A549 (cell line): Measurements from ENCODE around the gene ATG4A. TPM values are rescaled to one million over a fixed set of nuclear protein-coding genes. Genes with fewer than 3 reads are reported as not detected.

Experiments used
- ATAC-seq, 2 experiments: fragments of 200-7000 bp in 1 of 2; fragments of >200 bp in 1 of 2; cut with Nextera tagmentation in 1 of 2; cut with Tn5 transposase in 1 of 2; 3 replicates each; pipeline versions ENCODE4 v1.8.0 to v1.9.1; 2018 to 2020; ENCODE audit warnings: mild to moderate bottlenecking in 1 of 2, moderate library complexity in 1 of 2
- CTCF ChIA-PET: fragments of 300-600 bp; sonication (Branson Sonifier 250); formaldehyde crosslinking; extraction: SDS; loops from one replicate; lab custom pipeline; 2021; ENCODE audit warnings: antibody characterized with exemption, inconsistent platforms; lab: Yijun Ruan, JAX
- POLR2A ChIA-PET: fragments of 350-600 bp; formaldehyde crosslinking; extraction: SDS; loops from one replicate; lab custom pipeline; 2021; ENCODE audit warnings: antibody characterized with exemption, inconsistent platforms; lab: Yijun Ruan, JAX
- DNase-seq, 2 experiments: peaks; one replicate each; pipeline versions ENCODE4 v3.0.0 to v3.0.0-alpha.2; 2011 to 2016; ENCODE audit warnings: low read depth in 1 of 2, low spot score in 1 of 2
- FAIRE-seq: peaks from 2 replicates; lab custom pipeline; 2011; peaks lifted over from hg19 to GRCh38; lab: Jason Lieb, UNC
- H3K27ac ChIP-seq, 2 experiments: fragments of >200 bp; sonication (Bioruptor Twin); formaldehyde crosslinking; 3 replicates each; pipeline ENCODE4 v1.5.1; 2016 to 2017
- H3K4me1 ChIP-seq: fragments of >200 bp; sonication (Bioruptor Twin); formaldehyde crosslinking; 3 replicates; pipeline ENCODE4 v1.6.1; 2016
- H3K4me2 ChIP-seq: fragments of >200 bp; sonication (Bioruptor Twin); formaldehyde crosslinking; 3 replicates; pipeline ENCODE4 v1.6.1; 2016
- H3K4me3 ChIP-seq: fragments of >200 bp; sonication (Bioruptor Twin); formaldehyde crosslinking; 3 replicates; pipeline ENCODE4 v1.5.1; 2016
- H3K9me3 ChIP-seq: fragments of >200 bp; sonication (Bioruptor Twin); formaldehyde crosslinking; 3 replicates; pipeline ENCODE4 v1.6.1; 2016
- BHLHE40 ChIP-seq: IDR thresholded peaks from 2 replicates; pipeline ENCODE4 v1.6.1; 2012; ENCODE audit warnings: low read depth, low read length, inconsistent platforms
- CEBPB ChIP-seq, 2 experiments: fragments of >200 bp in 1 of 2; sonication (Bioruptor Twin) in 1 of 2; formaldehyde crosslinking in 1 of 2; IDR thresholded peaks; 2 replicates each; pipeline ENCODE4 v1.6.1; 2012 to 2016
- CHD4 ChIP-seq: fragments of 200-600 bp; sonication (generic); IDR thresholded peaks from 2 replicates; pipeline ENCODE4 v1.6.1; 2016; ENCODE audit warnings: antibody characterized with exemption, mild to moderate bottlenecking, borderline replicate concordance
- EHMT2 ChIP-seq: fragments of 200-600 bp; sonication (generic); IDR thresholded peaks from 2 replicates; pipeline ENCODE4 v1.6.1; 2016; ENCODE audit warnings: antibody characterized with exemption, low read depth, mild to moderate bottlenecking, moderate library complexity
- ESRRA ChIP-seq: fragments of 150-350 bp; IDR thresholded peaks from 2 replicates; pipeline ENCODE4 v1.6.1; 2014; ENCODE audit warnings: mild to moderate bottlenecking, low read length, borderline replicate concordance
- FOSL2 ChIP-seq, 2 experiments: fragments of 450-650 bp in 1 of 2; fragments of >200 bp in 1 of 2; sonication (Bioruptor Twin) in 1 of 2; formaldehyde crosslinking; IDR thresholded peaks; 2 replicates each; pipeline versions ENCODE4 v1.5.0 to v1.6.1; 2016 to 2020; ENCODE audit warnings: mild to moderate bottlenecking in 1 of 2, moderate library complexity in 1 of 2
- FOXS1 ChIP-seq: fragments of 250-450 bp; sonication (Bioruptor Pico); IDR thresholded peaks from 2 replicates; pipeline ENCODE4 v1.5.0; 2020; ENCODE audit warnings: mild to moderate bottlenecking, moderate library complexity
- GATA3 ChIP-seq: IDR thresholded peaks from 2 replicates; pipeline ENCODE4 v1.6.1; 2012; ENCODE audit warnings: borderline replicate concordance
- HDAC2 ChIP-seq: fragments of 200-600 bp; sonication (generic); IDR thresholded peaks from 2 replicates; pipeline ENCODE4 v1.6.1; 2016
- HEYL ChIP-seq: fragments of 250-450 bp; sonication (Bioruptor Pico); IDR thresholded peaks from 2 replicates; pipeline ENCODE4 v1.8.0; 2021; ENCODE audit warnings: mild to moderate bottlenecking, moderate library complexity
- MYC ChIP-seq: IDR thresholded peaks from 2 replicates; pipeline ENCODE4 v1.6.1; 2012; ENCODE audit warnings: mild to moderate bottlenecking, inconsistent platforms, low read length, improper control_type of control experiment, borderline replicate concordance
- NFE2L2 ChIP-seq: fragments of 150-350 bp; conservative IDR thresholded peaks from 2 replicates; pipeline ENCODE4 v1.6.1; 2014; ENCODE audit warnings: low read length
- RAD21 ChIP-seq, 2 experiments: fragments of >200 bp in 1 of 2; sonication (Bioruptor Twin) in 1 of 2; formaldehyde crosslinking in 1 of 2; IDR thresholded peaks in 1 of 2; conservative IDR thresholded peaks in 1 of 2; 2 replicates in 1 of 2; 3 replicates in 1 of 2; pipeline ENCODE4 v1.6.1; 2012 to 2018; ENCODE audit warnings: inconsistent platforms in 1 of 2
- RARB ChIP-seq: fragments of 250-450 bp; sonication (Bioruptor Pico); IDR thresholded peaks from 2 replicates; pipeline ENCODE4 v1.8.0; 2021; ENCODE audit warnings: mild to moderate bottlenecking, moderate library complexity
- SMC3 ChIP-seq: fragments of >200 bp; sonication (Bioruptor Twin); formaldehyde crosslinking; IDR thresholded peaks from 3 replicates; pipeline ENCODE4 v1.6.1; 2018; ENCODE audit warnings: inconsistent platforms
- TP53 ChIP-seq: fragments of 250-450 bp; sonication (Bioruptor Pico); IDR thresholded peaks from 2 replicates; pipeline ENCODE4 v1.5.0; 2021; ENCODE audit warnings: mild to moderate bottlenecking, moderate library complexity
- ZC3H11A ChIP-seq: fragments of 450-650 bp; IDR thresholded peaks from 2 replicates; pipeline ENCODE4 v1.6.1; 2014; ENCODE audit warnings: antibody characterized with exemption, mild to moderate bottlenecking
- ZNF302 ChIP-seq: fragments of 250-450 bp; sonication (Bioruptor Pico); IDR thresholded peaks from 2 replicates; pipeline ENCODE4 v1.9.0; 2021; ENCODE audit warnings: inconsistent platforms, mild to moderate bottlenecking, moderate library complexity
- WGBS: methylation state at CpG from one replicate; pipeline ENCODE4 v1.1.6; 2017; ENCODE audit errors: missing lambda C conversion rate; 5-methylcytosine and 5-hydroxymethylcytosine counted together
- polyA plus RNA-seq, 4 experiments: library from polyadenylated mRNA; depleted of rRNA in 3 of 4; stranded (reverse); fragments of >200 nt; fragmentation: RNase III in 1 of 4; extraction: RNeasy Plus Mini Kit Qiagen cat#74134 plus additional on column Dnase treatment in 1 of 4; gene quantifications; 2 replicates in 3 of 4; 3 replicates in 1 of 4; pipeline ENCODE4 v1.2.3, GENCODE V29; 2011 to 2017
- TF ChIP-seq, protein P1 (sequence below): fragments of 450-650 bp; IDR thresholded peaks from 2 replicates; pipeline ENCODE4 v1.6.1; 2014; ENCODE audit warnings: antibody characterized with exemption
- TF ChIP-seq, protein P2 (sequence below): fragments of 250-450 bp; sonication (Bioruptor Pico); IDR thresholded peaks from 2 replicates; pipeline ENCODE4 v1.5.0; 2020; ENCODE audit warnings: low read depth, mild to moderate bottlenecking, moderate library complexity
- TF ChIP-seq, protein P3 (sequence below): fragments of >200 bp; sonication (Bioruptor Twin); formaldehyde crosslinking; IDR thresholded peaks from 2 replicates; pipeline ENCODE4 v1.6.1; 2016
- TF ChIP-seq, protein P4 (sequence below): fragments of >200 bp; sonication (Bioruptor Twin); formaldehyde crosslinking; IDR thresholded peaks from 3 replicates; pipeline ENCODE4 v1.5.1; 2016

Gene ATG4A
- polyA plus RNA-seq, 2 of the 4 experiments (the other 2 are of a cell fraction) = 6.7 to 14.3 TPM

DNA sequence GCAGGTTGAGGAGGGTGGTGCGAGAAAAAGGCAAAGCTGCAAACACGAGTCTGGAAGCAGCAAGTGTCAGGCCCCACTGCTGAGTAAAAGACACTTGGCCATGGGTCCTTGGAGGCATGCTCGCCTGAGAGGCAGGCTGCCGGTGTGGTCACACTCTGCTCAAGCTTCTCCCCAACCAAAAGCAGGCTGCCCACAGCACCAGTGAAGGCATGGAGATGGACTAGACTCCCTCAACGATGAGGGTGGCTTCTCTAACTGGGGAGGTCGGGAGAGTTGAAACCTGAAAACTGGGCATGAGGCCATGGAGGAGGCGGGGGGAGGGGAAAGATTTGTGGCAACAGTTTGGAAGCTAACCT, 86.5 kb downstream of the ATG4A start:
- WGBS = 78% methylated on average over 4 of the region's 7 CpGs
- Histone ChIP-seq H3K4me2 (no peak overlapping the region), H3K4me3 (no peak overlapping the region), H3K27ac (no peak overlapping the region), H3K9me3 (no peaks in the 10 kb centered on the region)
- POLR2A ChIA-PET = no interaction called here
- no peak for ATAC-seq
- no peak for TF ChIP-seq NFE2L2
- TF ChIP-seq FOSL2 (IDR thresholded peaks at IDR 0.05) = no peak
- no peak for TF ChIP-seq FOSL2 (CRISPR knock-in tag; IDR thresholded peaks at IDR 0.05)
- TF ChIP-seq ZNF302 = no peak
- TF ChIP-seq, protein P1, sequence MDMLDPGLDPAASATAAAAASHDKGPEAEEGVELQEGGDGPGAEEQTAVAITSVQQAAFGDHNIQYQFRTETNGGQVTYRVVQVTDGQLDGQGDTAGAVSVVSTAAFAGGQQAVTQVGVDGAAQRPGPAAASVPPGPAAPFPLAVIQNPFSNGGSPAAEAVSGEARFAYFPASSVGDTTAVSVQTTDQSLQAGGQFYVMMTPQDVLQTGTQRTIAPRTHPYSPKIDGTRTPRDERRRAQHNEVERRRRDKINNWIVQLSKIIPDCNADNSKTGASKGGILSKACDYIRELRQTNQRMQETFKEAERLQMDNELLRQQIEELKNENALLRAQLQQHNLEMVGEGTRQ = no peak
- TF ChIP-seq HEYL (CRISPR knock-in tag) = no peak
- TF ChIP-seq RARB (CRISPR knock-in tag) = no peak
- TF ChIP-seq MYC = no peak
- TF ChIP-seq ZC3H11A = no peak
- TF ChIP-seq GATA3 = no peak
- TF ChIP-seq, all 56 proteins: peak for 0
- CTCF ChIA-PET = interaction anchor here (1.1 to 1.4 kb wide), 2 partner anchors 18 to 359 kb away, joined by 3 to 4 read pairs; no protein-coding TSS in a partner anchor
- DNase-seq = no peak
- no peaks in the 10 kb centered on the region for H3K4me1 ChIP-seq
- no peak for FAIRE-seq

DNA sequence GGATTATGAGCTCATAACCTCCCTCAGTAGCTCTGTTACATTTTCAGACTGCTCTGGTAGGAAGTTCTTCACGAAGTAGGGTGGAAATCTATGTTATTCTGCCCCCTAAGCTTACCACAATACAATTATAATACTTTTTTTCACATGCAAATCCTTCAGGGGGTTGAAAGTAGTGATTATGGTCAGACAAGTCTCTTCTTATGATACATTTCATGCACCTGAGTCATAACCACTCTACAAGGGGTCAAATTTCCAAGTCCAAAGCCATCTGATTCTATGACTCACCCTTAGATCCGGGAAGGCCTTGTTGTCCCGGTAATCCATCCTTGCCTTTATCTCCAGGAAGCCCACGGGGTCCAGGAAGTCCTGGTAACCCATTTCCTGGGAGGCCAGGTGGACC, 95.2 kb downstream of the ATG4A start:
- ChIA-PET POLR2A (no interaction called here), CTCF (no interaction called here)
- peak overlapping the region; percentile 41; the same call in 1 of the 3 replicates for H3K4me2 ChIP-seq
- peak; percentile 39 for FAIRE-seq
- peak; percentile 53 to 66; a peak in 4 of 6 replicates for ATAC-seq
- DNase-seq = peak; percentile 19 to 48
- WGBS = 1% methylated on average over 4 of the region's 4 CpGs
- H3K4me3 ChIP-seq = no peak overlapping the region
- H3K27ac ChIP-seq = no peak overlapping the region
- no peaks in the 10 kb centered on the region for H3K9me3 ChIP-seq
- TF ChIP-seq TP53 (no peak), ESRRA (no peak), FOSL2 (IDR thresholded peaks at IDR 0.05) (no peak), FOSL2 (CRISPR knock-in tag; IDR thresholded peaks at IDR 0.05) (peak; percentile 64), HEYL (CRISPR knock-in tag) (no peak)
- TF ChIP-seq, protein P2, sequence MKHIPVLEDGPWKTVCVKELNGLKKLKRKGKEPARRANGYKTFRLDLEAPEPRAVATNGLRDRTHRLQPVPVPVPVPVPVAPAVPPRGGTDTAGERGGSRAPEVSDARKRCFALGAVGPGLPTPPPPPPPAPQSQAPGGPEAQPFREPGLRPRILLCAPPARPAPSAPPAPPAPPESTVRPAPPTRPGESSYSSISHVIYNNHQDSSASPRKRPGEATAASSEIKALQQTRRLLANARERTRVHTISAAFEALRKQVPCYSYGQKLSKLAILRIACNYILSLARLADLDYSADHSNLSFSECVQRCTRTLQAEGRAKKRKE = no peak
- TF ChIP-seq, all 56 proteins: peak for 1
- H3K4me1 ChIP-seq = peaks cover 7% of the 10 kb centered on the region

DNA sequence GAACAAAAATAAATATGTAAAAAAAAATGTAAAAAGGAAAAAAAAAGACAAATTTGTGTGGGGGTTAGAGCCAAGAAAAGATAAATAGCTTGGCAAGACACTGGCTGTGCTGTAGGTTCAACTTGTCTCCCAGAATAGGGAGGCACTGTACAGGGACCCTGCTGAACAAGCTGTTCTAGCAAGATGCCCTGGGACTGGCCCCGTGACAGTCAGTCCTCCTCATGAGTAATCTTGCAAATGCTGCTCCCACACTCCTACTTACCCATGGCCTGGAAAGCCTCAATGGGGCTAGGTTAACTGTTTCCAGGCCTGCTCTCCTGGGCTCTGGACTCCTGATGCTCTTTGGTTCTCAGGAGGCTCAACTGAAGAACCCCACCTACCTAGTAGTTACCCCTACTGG, 106.8 kb downstream of the ATG4A start:
- H3K4me2 ChIP-seq = no peak overlapping the region
- TF ChIP-seq GATA3 (no peak), BHLHE40 (no peak), CEBPB (IDR thresholded peaks at IDR 0.05) (no peak), MYC (no peak), ZNF302 (no peak), RAD21 (conservative IDR thresholded peaks at IDR 0.05 in 1 of 2, IDR thresholded peaks at IDR 0.05 in 1 of 2) (no peak), HEYL (CRISPR knock-in tag) (no peak), EHMT2 (no peak), NFE2L2 (no peak), SMC3 (no peak), CHD4 (no peak), HDAC2 (no peak), FOXS1 (no peak), FOSL2 (IDR thresholded peaks at IDR 0.05) (no peak), FOSL2 (CRISPR knock-in tag; IDR thresholded peaks at IDR 0.05) (no peak)
- TF ChIP-seq, protein P3, sequence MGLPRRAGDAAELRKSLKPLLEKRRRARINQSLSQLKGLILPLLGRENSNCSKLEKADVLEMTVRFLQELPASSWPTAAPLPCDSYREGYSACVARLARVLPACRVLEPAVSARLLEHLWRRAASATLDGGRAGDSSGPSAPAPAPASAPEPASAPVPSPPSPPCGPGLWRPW = no peak
- TF ChIP-seq, protein P2 = no peak
- TF ChIP-seq, protein P4, sequence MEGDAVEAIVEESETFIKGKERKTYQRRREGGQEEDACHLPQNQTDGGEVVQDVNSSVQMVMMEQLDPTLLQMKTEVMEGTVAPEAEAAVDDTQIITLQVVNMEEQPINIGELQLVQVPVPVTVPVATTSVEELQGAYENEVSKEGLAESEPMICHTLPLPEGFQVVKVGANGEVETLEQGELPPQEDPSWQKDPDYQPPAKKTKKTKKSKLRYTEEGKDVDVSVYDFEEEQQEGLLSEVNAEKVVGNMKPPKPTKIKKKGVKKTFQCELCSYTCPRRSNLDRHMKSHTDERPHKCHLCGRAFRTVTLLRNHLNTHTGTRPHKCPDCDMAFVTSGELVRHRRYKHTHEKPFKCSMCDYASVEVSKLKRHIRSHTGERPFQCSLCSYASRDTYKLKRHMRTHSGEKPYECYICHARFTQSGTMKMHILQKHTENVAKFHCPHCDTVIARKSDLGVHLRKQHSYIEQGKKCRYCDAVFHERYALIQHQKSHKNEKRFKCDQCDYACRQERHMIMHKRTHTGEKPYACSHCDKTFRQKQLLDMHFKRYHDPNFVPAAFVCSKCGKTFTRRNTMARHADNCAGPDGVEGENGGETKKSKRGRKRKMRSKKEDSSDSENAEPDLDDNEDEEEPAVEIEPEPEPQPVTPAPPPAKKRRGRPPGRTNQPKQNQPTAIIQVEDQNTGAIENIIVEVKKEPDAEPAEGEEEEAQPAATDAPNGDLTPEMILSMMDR = no peak
- TF ChIP-seq, protein P1 = no peak
- 75% methylated on average over 1 of the region's 1 CpG for WGBS
- peaks cover 4% of the 10 kb centered on the region; the same call in 2 of the 3 replicates for H3K4me1 ChIP-seq
- ChIA-PET CTCF (interaction anchor here (0.6 to 2.5 kb wide), 3 partner anchors 26 to 341 kb away, joined by 3 to 7 read pairs (median 4); no protein-coding TSS in a partner anchor), POLR2A (no interaction called here)
- no peak overlapping the region for H3K27ac ChIP-seq
- no peak overlapping the region for H3K4me3 ChIP-seq
- ATAC-seq (no peak), FAIRE-seq (no peak), DNase-seq (no peak)
- H3K9me3 ChIP-seq = no peaks in the 10 kb centered on the region
